ENCODE results near the gene LY6G5B. TPM values are rescaled to one million over a fixed set of nuclear protein-coding genes. Genes with fewer than 3 reads are reported as not detected.

The LY6G5B gene
- total RNA-seq, 6 donors from 2014 or later: 6.7 to 22.0 (median 12.3) TPM

DNA sequence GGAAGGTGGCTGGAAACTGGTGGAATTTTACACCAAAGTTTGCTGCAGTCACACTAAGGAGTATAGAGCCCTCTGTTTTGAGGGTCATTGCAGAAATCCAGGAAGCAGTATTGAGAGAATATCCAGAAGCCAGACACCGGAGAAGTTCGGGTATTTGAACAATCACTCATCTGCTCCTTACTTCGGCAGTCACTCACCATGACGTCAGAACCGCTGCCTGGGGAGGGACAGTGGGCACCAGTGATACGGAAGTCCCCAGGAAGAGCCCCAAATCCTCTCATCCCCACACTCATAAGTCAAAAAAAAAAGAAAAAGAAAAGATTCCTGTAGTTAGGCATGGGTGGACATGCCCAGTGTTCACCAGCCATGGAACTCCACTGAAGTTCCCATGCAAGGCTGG lies 7.1 kb downstream of the LY6G5B start:
- TF ChIP-seq CTCF (IDR thresholded peaks at IDR 0.05): no peak
- no peak for TF ChIP-seq POLR2AphosphoS5 (IDR thresholded peaks at IDR 0.05)
- no peak for TF ChIP-seq POLR2A (IDR thresholded peaks at IDR 0.05)
- TF ChIP-seq EP300 (IDR thresholded peaks at IDR 0.05): no peak
- Histone ChIP-seq H3K4me3 (no peak overlapping the region), H3K9me3 (no peaks in the 10 kb centered on the region), H3K4me1 (peaks cover 12 to 17% (median 14%) of the 10 kb centered on the region in 4 donors), H3K27me3 (no peaks in the 10 kb centered on the region), H3K36me3 (peaks cover 2 to 26% (median 17%) of the 10 kb centered on the region in 4 donors), H3K27ac (no peak overlapping the region)
- no peak for DNase-seq
- 75 to 80% methylated on average over 6 of the region's 6 CpGs for WGBS, 2 donors
- ATAC-seq (ENCODE audit: low FRiP score in 2 of 2): no peak

DNA sequence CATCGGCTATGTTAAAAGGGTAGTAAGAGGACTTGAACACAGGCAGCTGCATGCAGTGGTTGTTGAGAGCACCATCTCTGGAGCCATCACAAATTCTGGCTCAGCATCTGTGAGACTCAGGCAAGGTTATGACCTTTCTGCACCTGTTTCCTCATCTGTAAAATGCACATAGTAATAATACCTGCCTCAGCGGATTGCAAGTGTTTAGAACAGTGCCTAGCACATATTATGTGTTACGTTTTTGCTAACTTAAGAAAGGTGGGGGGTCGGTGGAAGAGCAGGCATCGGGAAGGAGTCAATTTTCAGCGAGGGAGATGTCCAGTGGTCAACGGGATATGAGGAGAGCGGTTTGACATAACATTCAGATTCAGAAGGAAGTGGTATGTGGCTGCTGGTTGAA lies 8.2 kb downstream of the LY6G5B start:
- DNase-seq (no peak), ATAC-seq (ENCODE audit: low FRiP score in 2 of 2) (no peak)
- 70 to 73% methylated on average over 8 of the region's 8 CpGs for WGBS, 2 donors
- Histone ChIP-seq H3K27me3 (no peaks in the 10 kb centered on the region), H3K4me3 (no peak overlapping the region), H3K4me1 (peaks cover 12 to 17% (median 14%) of the 10 kb centered on the region in 4 donors), H3K9me3 (no peaks in the 10 kb centered on the region), H3K36me3 (peaks cover 0 to 15% (median 7%) of the 10 kb centered on the region in 4 donors), H3K27ac (no peak overlapping the region)
- no peak for TF ChIP-seq POLR2A (IDR thresholded peaks at IDR 0.05)
- no peak for TF ChIP-seq POLR2AphosphoS5 (IDR thresholded peaks at IDR 0.05)
- no peak for TF ChIP-seq CTCF (IDR thresholded peaks at IDR 0.05)
- no peak for TF ChIP-seq EP300 (IDR thresholded peaks at IDR 0.05)

- H3K4me1 ChIP-seq: peaks cover 12 to 17% (median 14%) of the 10 kb centered on the region in 4 donors
These were observed 10.7 kb downstream of the LY6G5B start, which contains the start of gene LY6G5C for GRCh38 chr6:31680226-31681134. Gene LY6G5C, minus strand, starts transcription at chr6:31681067. Its CDS starts 694 bp downstream, at chr6:31680373.

DNA sequence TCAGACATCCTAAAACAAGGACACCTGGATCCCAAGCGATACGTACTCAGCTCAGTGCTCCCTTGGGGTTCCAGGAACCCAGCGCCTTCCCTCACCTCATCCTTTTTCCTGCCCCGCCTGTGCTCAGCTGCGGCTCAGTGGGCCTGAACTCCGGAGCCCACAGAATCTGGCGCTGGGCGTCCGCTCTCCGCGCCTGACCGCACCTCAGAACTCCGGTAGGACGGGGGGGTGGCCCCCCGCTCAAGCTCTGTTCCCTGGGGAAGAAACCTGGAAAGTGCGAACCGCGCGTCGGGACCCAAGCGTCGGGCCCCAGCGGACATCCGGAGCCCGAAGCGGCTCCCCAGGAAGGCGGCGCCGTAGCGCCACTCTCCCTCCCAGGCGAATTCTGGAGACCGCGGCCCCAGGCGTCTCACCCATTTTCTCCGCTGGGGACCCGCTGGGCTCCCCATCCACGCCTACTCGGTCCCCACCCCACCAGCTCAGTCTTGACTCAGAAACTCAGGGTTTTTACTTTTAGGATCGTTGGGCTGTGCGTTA lies 11.4 kb downstream of the LY6G5B start:
- Histone ChIP-seq H3K36me3 (peaks cover 0 to 17% (median under 1%) of the 10 kb centered on the region in 4 donors), H3K27me3 (no peaks in the 10 kb centered on the region), H3K4me1 (peaks cover 12 to 17% (median 14%) of the 10 kb centered on the region in 4 donors), H3K27ac (peak overlapping the region; percentile 50 to 88 (median 68)), H3K4me3 (peak overlapping the region; percentile 41 to 60 (median 54)), H3K9me3 (no peaks in the 10 kb centered on the region)
- DNase-seq (peak; percentile 54 to 88), ATAC-seq (ENCODE audit: low FRiP score in 2 of 2) (peak; percentile 32 to 71)
- 2% methylated on average over 12 to 26 of the region's 40 CpGs for WGBS, 2 donors
- TF ChIP-seq CTCF (IDR thresholded peaks at IDR 0.05) (peak in 3 of 6 experiments; percentile 33 to 48 (median 35)), POLR2A (IDR thresholded peaks at IDR 0.05) (peak in 1 of 4 donors; percentile 31), POLR2AphosphoS5 (IDR thresholded peaks at IDR 0.05) (no peak), EP300 (IDR thresholded peaks at IDR 0.05) (no peak)

More at GRCh38 chr6:31680226-31681134, 10.7 kb downstream of the LY6G5B start, which contains the start of gene LY6G5C:
- DNase-seq (peak in 1 of 2 donors; percentile 93), ATAC-seq (ENCODE audit: low FRiP score in 2 of 2) (peak; percentile 88 to 94)
- peak within 1 kb of the TSS; percentile 41 to 60 (median 54) for H3K4me3 ChIP-seq
- no peaks in the 10 kb centered on the region for H3K9me3 ChIP-seq
- TF ChIP-seq POLR2AphosphoS5 (IDR thresholded peaks at IDR 0.05): peak; percentile 34 to 50
- TF ChIP-seq EP300 (IDR thresholded peaks at IDR 0.05): no peak
- TF ChIP-seq CTCF (IDR thresholded peaks at IDR 0.05): peak; percentile 58 to 88 (median 70)
- TF ChIP-seq POLR2A (IDR thresholded peaks at IDR 0.05): no peak
- peaks cover 0 to 11% (median 0%) of the 10 kb centered on the region in 4 donors for H3K36me3 ChIP-seq
- WGBS, 2 donors: 12 to 13% methylated on average over 17 of the region's 17 CpGs
- no peaks in the 10 kb centered on the region for H3K27me3 ChIP-seq
- H3K27ac ChIP-seq: peak within 1 kb of the TSS; percentile 50 to 88 (median 68)

All from upper lobe of left lung (tissue), 6 donors.